Activated CD4-positive, alpha-beta T cell treated with anti-CD3 and anti-CD28 coated beads, Interleukin-2, Interleukin-4, amounts not matched to agents 100 ng/mL and 50 ng/mL, durations not matched to agents 16 hours and 8 hours (primary cell): ENCODE results near the gene ASCC1.
"Not testable (repeated sequence)": the region's sequence is repeated elsewhere in the genome, so short reads cannot be mapped to it uniquely, and the experiment has no call there.

Experiments
- DNase-seq: peaks from one replicate; pipeline ENCODE4 v3.0.0-alpha.2; 2020; ENCODE audit warnings: low spot score

Gene ASCC1

DNA sequence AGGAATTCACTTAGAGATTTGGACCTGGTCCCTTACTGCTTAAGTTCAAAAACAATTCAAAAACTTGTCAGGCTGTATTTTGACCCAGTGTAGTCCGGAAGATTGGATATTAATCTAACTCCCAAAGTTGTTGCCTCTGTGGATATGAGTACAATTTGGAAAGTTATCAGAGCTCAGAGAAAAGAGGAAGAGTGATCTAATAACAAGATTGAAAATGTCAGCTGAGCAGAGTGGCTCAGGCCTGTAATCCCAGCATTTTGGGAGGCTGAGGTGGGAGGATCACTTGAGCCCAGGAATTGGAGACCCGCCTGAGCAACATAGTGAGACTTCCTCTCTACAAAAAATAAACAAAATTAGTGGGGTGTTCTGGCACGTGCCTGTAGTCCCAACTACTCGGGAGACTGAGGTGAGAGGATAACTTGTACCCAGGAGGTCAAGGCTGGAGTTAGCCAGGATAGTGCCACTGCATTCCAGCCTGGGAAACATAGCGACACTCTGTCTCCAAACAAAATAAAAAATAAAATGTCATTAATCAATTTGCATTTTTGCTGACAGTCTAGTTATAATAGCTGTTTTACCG lies 3.2 kb upstream of the ASCC1 start:
- DNase-seq: no peak

DNA sequence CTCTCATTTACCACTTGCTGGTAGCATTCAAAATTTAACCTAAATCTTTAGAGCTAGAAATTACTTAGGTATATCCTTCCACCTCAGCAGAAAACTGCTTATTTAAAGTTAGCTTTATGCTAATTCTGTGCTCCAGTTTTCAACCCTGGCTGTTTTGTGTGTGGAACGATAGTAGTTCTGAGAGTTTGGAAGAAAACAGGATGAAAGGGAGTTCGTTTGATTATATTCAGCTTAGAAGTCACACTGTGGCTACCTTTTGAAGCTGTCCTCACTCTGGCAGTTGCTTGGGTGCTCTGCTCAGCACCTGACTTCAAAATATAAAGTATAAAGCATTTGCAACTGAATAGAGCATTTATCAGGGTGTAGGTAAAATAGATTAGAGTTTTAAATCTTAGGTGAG lies 2.6 kb upstream of the ASCC1 start:
- no peak for DNase-seq

DNA sequence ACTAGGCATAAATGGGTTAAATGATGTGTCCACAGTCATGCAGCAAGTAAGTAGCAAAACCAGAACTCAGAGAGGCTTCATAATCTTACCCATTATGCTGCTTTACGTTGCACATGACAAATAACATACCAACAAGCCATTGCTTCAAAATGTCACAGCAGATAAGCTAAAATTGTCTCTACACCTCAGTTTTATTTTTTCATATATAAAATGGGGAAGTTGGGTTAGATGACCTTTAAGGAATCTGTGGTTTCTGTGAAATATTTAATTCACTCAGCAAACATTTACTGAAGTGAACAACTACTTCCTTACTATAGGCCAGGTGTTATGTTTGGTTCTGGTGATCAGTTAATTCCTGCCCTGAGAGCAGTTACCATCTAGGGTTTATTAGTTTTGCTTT lies 2.2 kb upstream of the ASCC1 start:
- DNase-seq: peak; percentile 38

DNA sequence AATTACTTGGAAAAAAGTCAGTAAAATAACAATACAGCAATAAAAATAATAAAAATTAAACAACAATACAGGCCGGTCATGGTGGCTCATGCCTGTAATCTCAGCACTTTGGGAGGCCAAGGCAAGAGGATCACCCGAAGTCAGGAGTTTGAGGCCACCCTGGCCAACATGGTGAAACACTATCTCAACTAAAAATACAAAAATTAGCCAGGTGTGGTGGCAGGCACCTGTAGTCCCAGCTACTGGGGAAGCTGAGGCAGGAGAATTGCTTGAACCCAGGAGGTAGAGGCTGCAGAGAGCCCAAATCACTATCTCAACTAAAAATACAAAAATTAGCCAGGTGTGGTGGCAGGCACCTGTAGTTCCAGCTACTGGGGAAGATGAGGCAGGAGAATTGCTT lies 4.2 kb downstream of the ASCC1 start:
- not testable (repeated sequence) for DNase-seq

DNA sequence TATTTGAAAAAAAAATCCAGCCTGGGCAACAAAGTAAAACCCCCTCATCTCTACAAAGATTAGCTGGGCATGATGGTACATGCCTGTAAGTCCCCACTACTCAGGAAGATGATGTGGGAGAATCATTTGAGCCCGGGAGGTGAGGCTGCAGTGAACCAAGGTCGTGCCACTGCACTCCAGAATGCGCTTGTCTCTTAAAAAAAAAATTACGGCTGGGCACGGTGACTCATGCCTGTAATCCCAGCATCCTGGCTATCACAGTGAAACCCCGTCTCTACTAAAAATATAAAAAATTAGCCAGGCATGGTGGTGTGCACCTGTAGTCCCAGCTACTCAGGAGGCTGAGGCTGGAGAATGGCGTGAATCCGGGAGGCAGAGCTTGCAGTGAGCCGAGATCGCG lies 4.7 kb downstream of the ASCC1 start:
- DNase-seq: not testable (repeated sequence)

DNA sequence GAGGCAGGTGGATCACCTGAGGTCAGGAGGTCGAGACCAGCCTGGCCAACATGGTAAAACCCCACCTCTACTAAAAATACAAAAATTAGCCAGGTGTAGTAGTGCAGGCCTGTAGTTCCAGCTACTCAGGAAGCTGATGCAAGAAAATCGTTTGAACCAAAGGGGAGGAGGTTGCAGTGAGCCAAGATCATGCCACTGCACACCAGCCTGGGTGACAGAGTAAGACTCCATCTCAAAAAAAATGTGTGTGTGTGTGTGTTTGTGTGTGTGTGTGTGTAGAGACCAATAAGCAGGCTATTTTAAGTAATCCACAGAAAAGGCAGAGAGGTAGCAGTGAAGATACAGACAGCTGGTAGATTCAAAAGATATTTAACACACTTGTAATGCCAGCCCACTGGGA lies 7.5 kb downstream of the ASCC1 start:
- peak; percentile 34 for DNase-seq

DNA sequence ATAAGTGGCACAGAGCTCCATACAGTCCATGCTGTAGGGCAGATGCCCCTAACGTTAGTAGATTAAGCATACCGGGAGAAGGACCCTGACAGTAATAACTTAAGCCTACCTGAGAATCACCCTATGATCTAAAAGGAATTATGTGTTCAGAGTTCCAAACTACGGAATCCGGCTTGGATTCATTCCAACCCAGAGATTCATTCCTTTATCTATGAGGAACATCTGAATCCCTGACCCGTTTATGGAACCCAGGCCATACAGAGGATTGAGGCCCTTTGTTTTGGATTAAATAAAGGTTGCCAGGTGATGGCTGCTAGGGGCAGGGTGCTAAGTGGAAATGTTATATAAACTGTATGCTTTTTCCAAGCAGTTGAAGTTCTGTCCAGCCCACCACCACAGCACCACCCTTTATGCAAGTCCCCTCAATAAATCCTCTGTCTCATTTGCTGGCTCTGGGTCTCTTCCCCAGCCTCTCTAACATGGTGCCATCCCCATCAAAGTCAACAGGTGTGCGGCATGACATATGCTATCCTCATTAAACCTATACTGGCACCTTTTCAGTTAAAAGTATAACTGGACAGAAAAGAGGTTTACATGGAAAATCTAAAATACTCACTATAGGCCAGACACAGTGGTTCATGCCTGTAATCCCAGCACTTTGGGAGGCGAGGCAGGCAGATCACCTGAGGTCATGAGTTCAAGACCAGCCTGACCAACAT lies 9.4 kb downstream of the ASCC1 start:
- DNase-seq: no peak

DNA sequence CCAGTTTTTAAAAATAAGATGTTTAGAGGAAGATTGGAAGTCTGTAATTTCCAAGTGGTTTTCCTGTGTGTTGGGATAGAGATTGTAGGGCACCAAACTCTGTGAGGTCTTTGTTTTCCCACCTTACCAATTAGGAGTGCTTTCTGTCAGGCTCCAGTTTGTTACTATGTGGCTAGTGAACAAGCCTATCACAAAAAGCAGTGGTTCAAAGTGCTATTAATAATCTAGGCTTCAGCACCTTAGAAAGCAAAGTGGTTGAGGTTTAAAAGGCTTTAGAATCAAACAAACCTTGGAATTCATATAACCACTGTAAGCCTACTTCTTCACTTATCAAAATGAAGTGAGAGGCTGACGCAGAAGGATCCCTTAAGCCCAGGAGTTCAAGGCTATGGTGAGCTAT lies 11.4 kb downstream of the ASCC1 start:
- DNase-seq: no peak

DNA sequence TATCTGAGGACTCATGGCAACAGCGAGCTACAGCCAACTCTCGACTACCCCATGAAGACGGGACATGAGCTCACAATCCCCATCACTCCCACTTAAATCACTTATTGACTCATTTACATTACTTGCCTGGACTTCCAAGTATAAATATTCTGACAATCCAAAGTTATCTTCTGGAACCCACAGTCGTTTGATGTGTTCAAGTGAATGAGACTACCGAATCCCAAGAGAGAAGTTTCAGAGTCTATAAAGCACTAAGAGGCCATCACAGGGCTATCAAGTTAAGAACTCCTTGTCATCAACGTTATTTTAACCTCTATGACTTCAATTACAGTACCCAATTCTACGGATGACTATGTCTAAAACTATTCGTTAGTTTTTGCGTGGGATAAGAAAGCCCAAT lies 11.8 kb downstream of the ASCC1 start:
- no peak for DNase-seq

DNA sequence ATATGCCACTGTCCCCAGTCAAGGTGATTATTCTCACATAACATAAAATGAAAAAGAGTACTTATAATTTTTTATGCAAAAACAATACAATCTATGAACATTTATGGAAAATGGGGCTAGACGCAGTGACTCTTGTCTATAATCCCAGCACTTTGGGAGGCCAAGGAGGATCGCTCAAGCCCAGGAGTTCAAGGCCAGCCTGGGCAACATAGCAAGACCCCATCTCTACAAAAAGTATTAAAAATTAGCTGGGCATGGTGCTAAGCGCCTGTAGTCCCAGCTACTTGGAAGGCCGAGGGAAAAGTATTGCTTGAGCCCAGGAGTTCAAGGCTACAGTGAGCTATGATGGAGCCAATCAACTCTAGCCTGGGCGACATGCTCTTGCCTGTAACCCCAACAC lies 14.8 kb downstream of the ASCC1 start:
- no peak for DNase-seq

DNA sequence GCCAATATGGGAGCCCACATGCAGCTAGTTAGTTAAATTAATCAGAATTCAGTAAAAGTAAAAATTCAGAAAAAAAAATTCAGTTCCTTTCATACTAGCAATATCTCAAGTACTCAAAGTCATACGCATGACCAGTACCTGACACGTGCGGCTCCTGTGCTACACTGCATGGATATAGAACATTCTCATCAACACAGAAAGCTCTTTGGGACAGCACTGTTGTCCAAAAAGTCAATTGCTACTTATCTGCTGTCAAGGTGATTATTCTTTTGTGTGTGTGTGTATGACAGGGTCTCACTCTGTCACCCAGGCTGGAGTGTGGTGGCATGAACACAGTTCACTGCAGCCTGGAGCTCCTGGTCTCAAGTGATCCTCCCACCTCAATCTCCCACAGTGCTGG lies 15.2 kb downstream of the ASCC1 start:
- DNase-seq: no peak

DNA sequence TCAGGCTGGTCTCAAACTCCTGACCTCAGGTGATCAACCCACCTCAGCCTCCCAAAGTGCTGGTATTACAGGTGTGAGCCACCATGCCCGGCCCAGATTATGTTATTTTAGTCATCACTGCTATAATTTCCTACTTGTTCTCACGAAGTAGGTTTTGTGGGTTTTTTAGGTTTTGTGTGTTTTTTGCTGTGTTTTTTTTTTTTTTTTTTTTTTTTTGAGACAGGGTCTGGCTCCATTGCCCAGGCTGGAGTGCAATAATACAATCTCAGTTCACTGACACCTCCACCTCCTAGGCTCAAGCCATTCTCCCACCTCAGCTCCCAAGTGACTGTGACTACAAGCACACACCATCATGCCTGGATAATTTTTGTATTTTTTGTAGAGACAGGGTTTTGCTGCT lies 21.1 kb downstream of the ASCC1 start:
- no peak for DNase-seq

DNA sequence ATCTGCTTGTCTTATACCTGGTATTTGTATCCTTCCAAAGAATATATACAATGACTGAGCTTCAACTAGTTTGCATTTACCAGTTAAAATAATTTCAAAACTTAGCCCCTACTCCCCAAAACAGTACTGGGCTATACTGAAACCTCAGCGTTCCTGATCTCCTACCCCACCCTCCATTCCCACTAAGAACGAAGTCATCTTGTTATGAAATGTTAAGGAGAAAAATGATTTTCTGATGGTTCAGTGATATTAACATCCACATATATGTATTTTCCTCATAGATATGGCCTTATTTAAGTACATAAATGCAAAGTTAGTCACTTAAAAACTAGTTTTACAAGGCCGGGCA lies 29.1 kb downstream of the ASCC1 start:
- DNase-seq: no peak

DNA sequence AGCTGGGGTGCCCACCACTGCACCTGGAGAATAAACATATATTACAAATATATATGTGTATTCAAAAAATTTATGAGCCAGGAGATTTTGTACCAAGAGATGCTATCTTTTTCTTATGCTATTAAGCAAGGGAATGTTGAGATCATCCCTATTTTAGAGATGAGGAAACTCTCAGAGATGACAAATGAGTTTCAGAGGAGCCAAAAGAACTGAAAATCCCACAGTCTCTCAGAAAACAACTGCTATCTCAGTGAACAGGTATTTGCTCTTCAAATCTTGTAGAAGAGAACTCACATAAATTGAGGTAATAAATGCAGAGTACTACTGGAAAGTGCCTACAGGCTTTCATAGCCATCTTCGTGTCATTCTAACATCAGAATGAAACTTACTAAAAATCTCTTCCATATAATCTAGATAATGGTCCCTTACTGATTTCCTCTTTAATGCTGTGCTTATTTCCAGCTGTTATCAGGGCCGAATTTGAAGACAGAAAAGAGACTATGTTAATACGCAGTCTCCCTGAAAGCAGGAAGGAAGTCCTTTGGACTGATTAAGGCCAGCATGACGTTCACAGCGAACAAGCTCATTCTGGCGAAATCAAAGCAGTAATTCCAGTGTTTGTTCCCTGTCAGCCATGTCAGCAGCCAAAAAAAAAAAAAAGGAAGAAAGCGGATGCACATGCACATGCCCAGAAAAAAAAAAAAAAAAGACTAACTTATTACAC lies 29.7 kb downstream of the ASCC1 start:
- DNase-seq: no peak

DNA sequence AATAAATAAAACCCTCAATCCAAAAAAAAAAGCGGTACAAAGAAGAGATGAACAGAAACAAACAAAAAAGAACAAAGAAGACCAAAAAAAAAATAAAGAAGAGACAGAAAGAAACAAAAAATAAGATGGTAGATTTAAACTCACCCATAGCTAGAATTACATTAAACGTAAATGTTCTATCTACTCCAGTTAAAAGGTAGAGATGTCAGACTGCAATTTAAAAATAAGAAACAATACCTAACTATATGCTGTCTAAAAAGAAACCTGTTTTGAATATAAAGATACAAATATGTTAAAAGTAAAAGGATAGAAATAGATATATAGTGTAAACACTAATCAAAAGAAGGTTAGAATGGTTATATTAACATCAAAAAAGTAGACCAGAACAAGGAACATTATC lies 31.9 kb downstream of the ASCC1 start:
- DNase-seq: no peak

DNA sequence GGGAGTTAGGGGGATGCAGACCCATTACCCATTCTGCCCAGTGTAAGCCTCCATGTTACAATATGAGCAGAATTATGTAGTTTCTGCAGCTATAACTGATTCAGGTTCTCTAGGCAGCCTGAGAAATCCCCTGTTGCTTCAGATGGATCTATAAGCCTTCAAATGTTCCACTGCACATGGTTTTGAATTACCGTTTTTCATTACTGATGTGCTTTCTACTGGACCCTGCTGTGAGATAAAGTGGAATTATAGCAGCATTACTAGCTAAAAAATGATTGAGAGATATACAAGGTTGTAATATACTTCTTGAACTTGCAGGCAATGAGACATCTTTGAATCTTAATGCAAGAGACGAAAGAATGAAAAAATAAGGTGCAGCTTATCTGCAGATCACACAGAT lies 38.6 kb downstream of the ASCC1 start:
- no peak for DNase-seq

DNA sequence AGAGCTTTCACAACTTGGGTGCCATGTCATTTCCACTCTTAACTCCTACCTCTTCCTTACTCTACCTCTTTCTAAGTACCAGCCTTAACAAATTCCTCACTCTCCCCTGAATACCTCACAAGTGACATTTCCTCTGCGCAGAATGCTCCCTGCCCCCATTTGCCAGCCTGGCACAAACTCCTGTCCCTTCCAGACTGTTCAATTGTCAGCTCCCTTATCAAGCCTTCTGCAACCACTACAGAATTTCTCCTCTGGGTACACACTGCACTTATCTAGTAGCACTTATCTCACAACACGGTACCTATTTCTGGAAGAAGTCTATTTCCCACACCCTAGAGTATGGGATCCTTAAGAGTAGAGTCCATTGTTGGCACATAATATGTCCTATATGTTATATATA lies 39.4 kb downstream of the ASCC1 start:
- DNase-seq: no peak

DNA sequence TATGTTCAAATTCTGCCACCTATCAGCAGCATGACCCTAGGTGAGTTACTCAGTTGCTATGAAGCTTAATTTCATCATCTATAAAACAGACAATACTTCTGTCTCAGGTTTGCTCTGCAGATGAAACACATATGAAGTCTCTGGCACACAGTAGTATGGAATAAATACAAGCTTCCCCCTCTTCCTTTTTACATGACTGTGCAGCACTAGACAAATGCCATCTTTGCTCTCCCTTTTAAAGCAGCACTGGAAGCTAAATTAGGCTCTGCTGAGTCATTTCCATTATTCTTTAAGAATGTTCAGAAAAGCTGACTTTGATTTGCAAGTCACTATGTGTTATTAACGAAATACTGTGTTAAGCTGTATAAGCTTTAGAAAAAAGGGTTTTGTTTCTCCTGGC lies 40.9 kb downstream of the ASCC1 start:
- no peak for DNase-seq

DNA sequence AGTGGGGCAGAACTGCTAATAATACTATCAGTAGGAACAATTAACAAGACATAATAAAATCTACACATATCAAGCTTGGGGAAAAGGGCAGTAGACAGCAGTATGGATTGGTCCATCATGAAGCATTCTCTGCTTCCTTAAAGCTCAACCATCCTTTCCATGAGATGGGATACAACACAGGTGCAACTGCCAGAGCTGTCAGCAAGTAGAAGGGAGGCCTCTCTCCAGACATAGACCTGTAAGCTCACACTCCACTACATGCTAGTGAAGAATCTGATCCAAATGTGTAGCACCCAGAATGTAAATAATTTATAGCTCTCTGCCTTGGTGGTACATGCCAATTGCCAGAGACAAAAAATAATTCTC lies 41.8 kb downstream of the ASCC1 start:
- no peak for DNase-seq

DNA sequence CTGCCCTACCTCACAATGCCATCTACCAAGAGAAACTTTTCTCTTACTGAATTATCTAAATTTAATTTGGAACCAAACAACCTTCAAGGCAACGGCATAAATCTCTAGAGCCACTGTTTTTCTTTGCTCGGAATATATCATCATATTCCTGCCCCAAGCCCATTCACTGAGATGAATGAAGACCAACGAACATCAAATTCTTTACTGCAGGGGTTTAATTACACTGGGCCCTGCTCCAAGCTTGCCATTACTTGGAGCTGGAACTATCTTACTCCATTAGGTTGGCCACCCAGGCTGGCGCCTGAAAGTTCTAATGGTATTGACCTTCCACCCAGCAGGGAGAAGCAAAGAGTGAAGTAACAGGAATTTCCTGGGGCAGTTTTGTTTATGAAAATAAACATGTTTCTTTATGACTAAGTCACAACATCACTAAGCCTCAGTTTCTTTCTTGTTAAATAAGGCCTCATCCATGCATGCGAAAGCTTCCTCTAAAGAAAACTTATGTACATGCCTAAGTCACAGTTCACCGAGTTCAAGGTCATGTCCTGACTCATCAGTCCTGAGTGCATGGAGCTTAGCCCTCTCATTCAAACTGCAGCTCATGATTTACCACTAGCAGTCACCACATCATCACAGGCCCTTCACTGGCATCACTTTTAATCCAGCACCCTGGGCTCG lies 42.3 kb downstream of the ASCC1 start:
- peak; percentile 36 for DNase-seq

DNA sequence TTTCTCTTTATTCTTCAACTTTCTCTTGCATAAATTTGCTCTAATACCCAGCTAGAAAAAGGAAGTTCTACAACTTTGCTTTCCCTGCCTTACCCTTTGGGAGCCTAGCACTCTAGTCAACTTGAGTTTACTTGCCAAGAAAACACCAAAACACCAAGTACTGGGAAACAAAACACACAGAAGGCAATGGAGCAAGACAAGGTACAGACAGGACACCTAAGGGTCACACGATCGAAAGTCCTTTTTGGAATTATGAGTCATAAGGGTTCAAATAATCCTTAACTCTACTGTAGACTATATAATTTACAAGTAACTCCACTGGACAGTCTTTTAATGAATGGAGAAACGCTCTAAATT lies 42.8 kb downstream of the ASCC1 start:
- no peak for DNase-seq

DNA sequence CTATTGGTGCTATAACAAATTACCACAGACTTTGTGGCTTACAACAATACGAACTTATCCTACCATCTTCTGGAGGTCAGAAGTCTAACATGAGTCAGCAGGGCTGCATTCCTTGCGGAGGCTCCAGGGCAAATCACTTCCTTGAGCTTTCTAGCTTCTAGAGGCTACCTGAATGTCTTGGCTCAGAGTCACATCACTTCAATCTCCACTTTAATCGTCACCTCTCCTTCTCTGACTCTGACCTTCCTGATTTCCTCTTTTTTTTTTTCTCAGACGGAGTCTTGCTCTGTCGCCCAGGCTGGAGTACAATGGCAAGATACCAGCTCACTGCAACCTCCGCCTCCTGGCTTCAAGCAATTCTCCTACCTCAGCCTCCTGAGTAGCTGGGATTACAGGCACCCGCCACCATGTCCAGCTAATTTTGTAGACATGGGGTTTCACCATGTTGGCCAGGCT lies 44.9 kb downstream of the ASCC1 start:
- no peak for DNase-seq

DNA sequence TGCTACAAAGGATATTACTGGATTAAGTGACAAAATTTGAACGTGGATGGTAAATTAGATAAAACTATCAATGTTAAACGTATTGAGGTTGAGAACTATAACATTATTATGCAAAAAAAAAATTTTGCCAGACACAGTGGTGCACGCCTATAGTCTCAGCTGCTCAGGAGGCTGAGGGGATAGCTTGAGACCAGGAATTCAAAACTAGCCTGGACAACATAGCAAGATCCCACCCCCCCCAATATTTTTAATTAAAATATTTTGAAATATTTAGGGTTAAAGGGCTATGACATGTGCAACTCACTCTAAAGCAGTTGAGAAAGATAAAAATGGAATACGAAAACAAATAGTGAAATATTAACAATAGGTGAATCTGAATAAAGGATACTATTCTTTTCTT lies 45.3 kb downstream of the ASCC1 start:
- DNase-seq: no peak
